GM23248 (cell line): Measurements from ENCODE around the gene JADE2.

Experiments used
- EZH2 ChIP-seq: fragments of 200-600 bp; sonication (generic); IDR thresholded peaks from 2 replicates; pipeline ENCODE4 v1.6.1; 2018; ENCODE audit warnings: antibody characterized with exemption, mild to moderate bottlenecking; ENCODE audit not compliant: insufficient read depth, poor library complexity, severe bottlenecking
- EZH2phosphoT487 ChIP-seq: fragments of 200-600 bp; sonication (generic); IDR thresholded peaks from 2 replicates; pipeline ENCODE4 v1.6.1; 2018; ENCODE audit warnings: antibody characterized with exemption, moderate library complexity, mild to moderate bottlenecking, low read depth; ENCODE audit not compliant: insufficient read depth

DNA sequence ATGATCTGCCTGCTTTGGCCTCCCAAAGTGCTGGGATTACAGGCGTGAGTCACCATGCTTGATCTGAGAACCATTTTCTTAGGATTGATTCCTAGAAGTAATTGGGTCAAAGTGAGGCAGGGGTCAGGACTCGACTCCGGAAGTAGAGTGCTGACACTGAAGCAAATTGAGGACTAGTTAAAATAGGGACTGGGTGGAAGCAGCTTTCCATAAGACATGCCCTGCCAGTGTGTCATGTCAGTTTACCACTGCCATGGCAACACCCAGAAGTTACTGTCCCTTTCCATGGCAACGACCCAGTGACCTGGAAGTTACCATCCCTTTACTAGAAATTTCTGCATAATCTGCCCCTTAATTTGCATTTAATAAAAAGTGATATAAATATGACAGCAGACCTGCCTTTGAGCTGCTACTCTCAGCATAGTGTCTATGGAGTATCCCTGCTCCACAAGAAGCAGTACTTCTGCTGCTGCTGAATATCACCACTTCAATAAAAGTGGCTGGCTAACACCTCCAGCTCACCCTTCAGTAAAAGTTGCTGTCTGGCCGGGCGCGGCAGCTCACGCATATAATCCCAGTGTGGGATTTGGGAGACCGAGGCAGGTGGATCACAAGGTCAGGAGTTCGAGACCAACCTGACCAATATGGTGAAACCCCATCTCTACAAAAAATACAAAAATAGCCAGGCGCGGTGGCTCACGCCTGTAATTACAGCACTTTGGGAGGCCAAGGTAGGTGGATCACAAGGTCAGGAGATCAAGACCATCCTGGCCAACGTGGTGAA, 47.8 kb upstream of the JADE2 start:
- TF ChIP-seq EZH2phosphoT487 (no peak), EZH2 (no peak)
